Measurements from ENCODE around the gene ARMC9.
A peak's percentile ranks its signal among the peaks of the same experiment; 100 is the strongest.

ARMC9 gene

GRCh38 chr2:231198291-231199173 is at the start of gene ARMC9:
ARMC9 (plus strand) TSS chr2:231198631; CDS start chr2:231206239, 7,608 bp downstream.
- no peak for TF ChIP-seq CTCF (IDR thresholded peaks at IDR 0.05; ENCODE audit: low read length, missing control alignments)

GRCh38 chr2:231152800-231153557 is 45.5 kb upstream of the ARMC9 start:
- H3K4me3 ChIP-seq (replicated peaks; ENCODE audit: low read depth, low read length): no peak overlapping the region
- no peak for TF ChIP-seq CTCF (IDR thresholded peaks at IDR 0.05; ENCODE audit: low read length, missing control alignments)

More at GRCh38 chr2:231198291-231199173, at the start of gene ARMC9:
- peak within 1 kb of the TSS; percentile 92 for H3K4me3 ChIP-seq (replicated peaks; ENCODE audit: low read depth, low read length)
- DNase-seq (ENCODE audit: low read depth): peak; percentile 57

GRCh38 chr2:231159306-231159705 is 39.1 kb upstream of the ARMC9 start:
- TF ChIP-seq CTCF (IDR thresholded peaks at IDR 0.05; ENCODE audit: low read length, missing control alignments): no peak
- no peak overlapping the region for H3K4me3 ChIP-seq (replicated peaks; ENCODE audit: low read depth, low read length)
- no peak for DNase-seq (ENCODE audit: low read depth)

More at GRCh38 chr2:231152800-231153557, 45.5 kb upstream of the ARMC9 start:
- peak; percentile 67 for DNase-seq (ENCODE audit: low read depth)

- DNase-seq (ENCODE audit: low read depth): no peak
- no peak overlapping the region for H3K4me3 ChIP-seq (replicated peaks; ENCODE audit: low read depth, low read length)
- no peak for TF ChIP-seq CTCF (IDR thresholded peaks at IDR 0.05; ENCODE audit: low read length, missing control alignments)
Measured at GRCh38 chr2:231160701-231161100, 37.7 kb upstream of the ARMC9 start.

GRCh38 chr2:231161252-231161839 is 37.1 kb upstream of the ARMC9 start:
- TF ChIP-seq CTCF (IDR thresholded peaks at IDR 0.05; ENCODE audit: low read length, missing control alignments): no peak
- DNase-seq (ENCODE audit: low read depth): no peak

GRCh38 chr2:231161877-231162329 is 36.5 kb upstream of the ARMC9 start:
- no peak overlapping the region for H3K4me3 ChIP-seq (replicated peaks; ENCODE audit: low read depth, low read length)
- peak; percentile 98 for DNase-seq (ENCODE audit: low read depth)
- TF ChIP-seq CTCF (IDR thresholded peaks at IDR 0.05; ENCODE audit: low read length, missing control alignments): no peak

More at GRCh38 chr2:231161252-231161839, 37.1 kb upstream of the ARMC9 start:
- H3K4me3 ChIP-seq (replicated peaks; ENCODE audit: low read depth, low read length): no peak overlapping the region

Data from fibroblast of pulmonary artery (primary cell).